ENCODE results near the gene FGF18. TPM values are rescaled to one million over a fixed set of nuclear protein-coding genes. Genes with fewer than 3 reads are reported as not detected.
"Not testable (repeated sequence)": the region's sequence is repeated elsewhere in the genome, so short reads cannot be mapped to it uniquely, and the experiment has no call there.

FGF18 gene
- total RNA-seq, 1 experiment from 2014 or later = 2.1 TPM

- Mint-ChIP-seq H3K36me3 (ENCODE audit: insufficient read depth, unreplicated experiment) (peaks cover 100% of the 10 kb centered on the region), H3K9me3 (ENCODE audit: unreplicated experiment) (no peaks in the 10 kb centered on the region), H3K4me3 (ENCODE audit: unreplicated experiment) (no peak overlapping the region), H3K27ac (ENCODE audit: unreplicated experiment) (no peak overlapping the region), H3K27me3 (ENCODE audit: insufficient read depth, unreplicated experiment) (no peaks in the 10 kb centered on the region), H3K4me1 (ENCODE audit: low read depth, unreplicated experiment) (peaks cover 15% of the 10 kb centered on the region)
- Histone ChIP-seq H3K9me3 (no peaks in the 10 kb centered on the region), H3K4me1 (no peaks in the 10 kb centered on the region), H3K4me3 (ENCODE audit: low read depth, low read length) (no peak overlapping the region), H3K27me3 (replicated peaks; ENCODE audit: control insufficient read depth, insufficient read depth, low read length) (no peaks in the 10 kb centered on the region), H3K36me3 (ENCODE audit: control insufficient read depth, insufficient read depth, low read length) (peaks cover 2% of the 10 kb centered on the region; the same call in 1 of the 2 replicates)
- no TSS peak for BruUV-seq (replicated peaks)
- ChIA-PET POLR2A (no interaction called here), CTCF (interaction anchor here (0.7 kb wide), 1 partner anchor 25 kb away, joined by 3 read pairs; no protein-coding TSS in a partner anchor)
- DNase-seq = no peak
- TF ChIP-seq CTCF (IDR thresholded peaks at IDR 0.05; ENCODE audit: insufficient read depth in 1 of 2, low read depth in 1 of 2, low read length in 1 of 2, severe bottlenecking in 1 of 2, unreplicated experiment in 1 of 2) = no peak
- intact Hi-C loops (cut with micrococcal nuclease; ENCODE audit: unreplicated experiment) = loop anchor here (10.0 kb wide), 1 partner anchor 633 kb away; no protein-coding TSS in a partner anchor
These were observed 7.3 kb upstream of the FGF18 start for GRCh38 chr5:171412186-171412585.

- Histone ChIP-seq H3K9me3 (no peaks in the 10 kb centered on the region), H3K4me3 (ENCODE audit: low read depth, low read length) (no peak overlapping the region), H3K27me3 (replicated peaks; ENCODE audit: control insufficient read depth, insufficient read depth, low read length) (no peaks in the 10 kb centered on the region), H3K36me3 (ENCODE audit: control insufficient read depth, insufficient read depth, low read length) (peaks cover 2% of the 10 kb centered on the region; the same call in 1 of the 2 replicates), H3K4me1 (no peaks in the 10 kb centered on the region)
- ChIA-PET CTCF (interaction anchor here (1.1 kb wide), 1 partner anchor 20 kb away, joined by 3 read pairs; no protein-coding TSS in a partner anchor), POLR2A (no interaction called here)
- no TSS peak for BruUV-seq (replicated peaks)
- Mint-ChIP-seq H3K27me3 (ENCODE audit: insufficient read depth, unreplicated experiment) (no peaks in the 10 kb centered on the region), H3K4me1 (ENCODE audit: low read depth, unreplicated experiment) (peaks cover 10% of the 10 kb centered on the region), H3K27ac (ENCODE audit: unreplicated experiment) (no peak overlapping the region), H3K36me3 (ENCODE audit: insufficient read depth, unreplicated experiment) (peaks cover 97% of the 10 kb centered on the region), H3K4me3 (ENCODE audit: unreplicated experiment) (no peak overlapping the region), H3K9me3 (ENCODE audit: unreplicated experiment) (no peaks in the 10 kb centered on the region)
- intact Hi-C loops (cut with micrococcal nuclease; ENCODE audit: unreplicated experiment) = loop anchor here (10.0 kb wide), 1 partner anchor 631 kb away; no protein-coding TSS in a partner anchor
- no peak for DNase-seq
- no peak for TF ChIP-seq CTCF (IDR thresholded peaks at IDR 0.05; ENCODE audit: insufficient read depth in 1 of 2, low read depth in 1 of 2, low read length in 1 of 2, severe bottlenecking in 1 of 2, unreplicated experiment in 1 of 2)
These were observed 6.1 kb upstream of the FGF18 start for GRCh38 chr5:171413153-171413910.

DNA sequence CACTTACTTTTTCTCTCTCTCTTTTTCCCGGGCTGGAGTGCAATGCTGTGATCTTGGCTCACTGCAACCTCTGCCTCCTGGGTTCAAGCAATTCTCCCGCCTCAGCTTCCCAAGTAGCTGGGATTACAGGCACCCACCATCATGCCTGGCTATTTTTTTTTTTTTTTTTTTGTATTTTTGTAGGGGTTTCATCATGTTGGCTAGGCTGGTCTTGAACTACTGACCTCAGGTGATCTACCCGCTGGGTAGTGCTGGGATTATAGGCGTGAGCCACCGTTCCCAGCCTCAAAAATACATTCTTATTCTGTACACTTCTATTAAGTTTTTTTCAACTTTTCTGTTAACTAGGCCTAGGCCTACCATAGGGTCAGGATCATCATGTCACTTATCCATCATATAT, 5.5 kb upstream of the FGF18 start:
- H3K27ac Mint-ChIP-seq (ENCODE audit: unreplicated experiment); H3K9me3 Mint-ChIP-seq (ENCODE audit: unreplicated experiment); H3K4me1 ChIP-seq; H3K36me3 ChIP-seq (ENCODE audit: control insufficient read depth, insufficient read depth, low read length); BruUV-seq (replicated peaks); H3K9me3 ChIP-seq; H3K27me3 Mint-ChIP-seq (ENCODE audit: insufficient read depth, unreplicated experiment); DNase-seq; POLR2A ChIA-PET; H3K4me3 ChIP-seq (ENCODE audit: low read depth, low read length); H3K4me1 Mint-ChIP-seq (ENCODE audit: low read depth, unreplicated experiment); H3K27me3 ChIP-seq (replicated peaks; ENCODE audit: control insufficient read depth, insufficient read depth, low read length); H3K4me3 Mint-ChIP-seq (ENCODE audit: unreplicated experiment): not testable (repeated sequence)
- peaks cover 97% of the 10 kb centered on the region for H3K36me3 Mint-ChIP-seq (ENCODE audit: insufficient read depth, unreplicated experiment)
- CTCF ChIA-PET = interaction anchor here (0.5 to 1.1 kb wide), 3 partner anchors 12 to 529 kb away, joined by 3 read pairs; no protein-coding TSS in a partner anchor
- intact Hi-C loops (cut with micrococcal nuclease; ENCODE audit: unreplicated experiment) = loop anchor here (10.0 kb wide), 1 partner anchor 631 kb away; no protein-coding TSS in a partner anchor
